Spleen (tissue), 11 donors: ENCODE results near the gene LDHAL6B. TPM values are rescaled to one million over a fixed set of nuclear protein-coding genes. Genes with fewer than 3 reads are reported as not detected.

Experiments
- DNase-seq: peaks from one replicate; pipeline ENCODE4 v3.0.0-alpha.2; 2020
- H3K27ac ChIP-seq, 8 donors: fragments of 200-600 bp; sonication (generic) in 7 of 8; 1 replicate in 4 of 8; 2 replicates in 4 of 8; pipeline versions ENCODE4 v1.5.0 to v1.8.0; 2016 to 2021; ENCODE audit warnings: inconsistent platforms in 4 of 8, mild to moderate bottlenecking in 4 of 8, moderate library complexity in 1 of 8
- H3K27me3 ChIP-seq, 7 donors: fragments of 200-600 bp; sonication (generic) in 6 of 7; replicated peaks in 1 of 7; 1 replicate in 4 of 7; 2 replicates in 3 of 7; pipeline versions ENCODE4 v1.5.0 to v1.8.0; 2016 to 2021; ENCODE audit warnings: inconsistent platforms in 3 of 7, mild to moderate bottlenecking in 1 of 7
- H3K36me3 ChIP-seq, 6 donors: fragments of 200-600 bp; sonication (generic) in 5 of 6; 1 replicate in 4 of 6; 2 replicates in 2 of 6; pipeline versions ENCODE4 v1.5.0 to v1.8.0; 2016 to 2021; ENCODE audit warnings: inconsistent platforms in 2 of 6
- H3K4me1 ChIP-seq, 6 donors: fragments of 200-600 bp; sonication (generic) in 5 of 6; 1 replicate in 3 of 6; 2 replicates in 3 of 6; pipeline versions ENCODE4 v1.5.0 to v1.8.0; 2016 to 2021; ENCODE audit warnings: inconsistent platforms in 3 of 6
- H3K4me3 ChIP-seq, 8 donors: fragments of 200-600 bp; sonication (generic) in 7 of 8; 1 replicate in 4 of 8; 2 replicates in 4 of 8; pipeline versions ENCODE4 v1.5.0 to v1.8.0; 2016 to 2021; ENCODE audit warnings: inconsistent platforms in 4 of 8, mild to moderate bottlenecking in 4 of 8, moderate library complexity in 2 of 8
- H3K9me3 ChIP-seq, 8 donors: fragments of 200-600 bp; sonication (generic) in 7 of 8; 1 replicate in 4 of 8; 2 replicates in 4 of 8; pipeline versions ENCODE4 v1.5.0 to v1.8.0; 2016 to 2021; ENCODE audit warnings: inconsistent platforms in 4 of 8
- POLR2A ChIP-seq, 3 donors: fragments of 450-650 bp; IDR thresholded peaks; one replicate each; pipeline ENCODE4 v1.5.1; 2017; ENCODE audit warnings: antibody characterized with exemption in 3 of 3, mild to moderate bottlenecking in 1 of 3
- POLR2AphosphoS5 ChIP-seq, 3 donors: sonication (generic); formaldehyde crosslinking; IDR thresholded peaks; one replicate each; pipeline ENCODE4 v1.5.1; 2017; ENCODE audit warnings: antibody characterized with exemption in 3 of 3
- WGBS, 5 donors: extraction: QIAGEN DNeasy Blood & Tissue Kit in 3 of 5; methylation state at CpG; one replicate each; pipeline versions ENCODE4 v1.1.5 to v1.1.7; 2013 to 2018; 5-methylcytosine and 5-hydroxymethylcytosine counted together
- intact Hi-C: fragments of 100-400 bp; cut with DNase I; formaldehyde crosslinking; loops from one replicate; pipeline ENCODE4 v1.15.0; 2023; ENCODE audit warnings: low total_unique reads
- polyA plus RNA-seq, 3 donors: library from polyadenylated mRNA; stranded (reverse); fragments of 200-250 nt; gene quantifications; one replicate each; pipeline ENCODE4 v1.2.1, GENCODE V29; 2013
- total RNA-seq, 7 donors: library from RNA; depleted of rRNA in 3 of 7; stranded (reverse); fragments of >200 nt in 3 of 7; fragmentation: NEBNext Ultra II Directional in 4 of 7; extraction: Animal tissue kit (Norgen Biotek cat#: 25700) in 4 of 7; gene quantifications; one replicate each; pipeline versions ENCODE4 v1.1.0 to v1.2.1, GENCODE V29; 2016 to 2021
- TF ChIP-seq, protein P1 (sequence below), 11 experiments: fragments of 200-600 bp in 7 of 11; fragments of 450-650 bp in 4 of 11; sonication (generic) in 4 of 11; IDR thresholded peaks in 8 of 11; conservative IDR thresholded peaks in 3 of 11; 1 replicate in 7 of 11; 2 replicates in 4 of 11; pipeline versions ENCODE4 v1.4.0 to v1.8.0; 2016 to 2021; ENCODE audit warnings: antibody characterized with exemption in 11 of 11, inconsistent platforms in 4 of 11, mild to moderate bottlenecking in 1 of 11
- donor health status: healthy with polysubstance abuse.
- donor health status: DM: no; HTN: no; CAD: no; lungs with moderate emphysema.
- donor health status: DM: no; HTN: no; CAD: no.
- donor health status: Bipolar disorder and iron deficiency.
- donor health status: healthy.
- donor health status: DM: no; HTN: no; CAD: no.
- donor health status: DM: yes; HTN: yes; CAD: no.

Gene LDHAL6B
- total and polyA plus RNA-seq, 10 donors, result 0.06 TPM; not detected in 9

GRCh38 chr15:59185725-59186124, 20.9 kb upstream of the LDHAL6B start:
- intact Hi-C loops, result no loop called here
- H3K27ac ChIP-seq, result no peak overlapping the region
- H3K4me3 ChIP-seq, result no peak overlapping the region
- H3K36me3 ChIP-seq, result peaks cover 0 to 79% (median 19%) of the 10 kb centered on the region in 6 donors
- TF ChIP-seq POLR2A (IDR thresholded peaks at IDR 0.05), result no peak
- no peak for TF ChIP-seq POLR2AphosphoS5 (IDR thresholded peaks at IDR 0.05)
- TF ChIP-seq, protein P1, sequence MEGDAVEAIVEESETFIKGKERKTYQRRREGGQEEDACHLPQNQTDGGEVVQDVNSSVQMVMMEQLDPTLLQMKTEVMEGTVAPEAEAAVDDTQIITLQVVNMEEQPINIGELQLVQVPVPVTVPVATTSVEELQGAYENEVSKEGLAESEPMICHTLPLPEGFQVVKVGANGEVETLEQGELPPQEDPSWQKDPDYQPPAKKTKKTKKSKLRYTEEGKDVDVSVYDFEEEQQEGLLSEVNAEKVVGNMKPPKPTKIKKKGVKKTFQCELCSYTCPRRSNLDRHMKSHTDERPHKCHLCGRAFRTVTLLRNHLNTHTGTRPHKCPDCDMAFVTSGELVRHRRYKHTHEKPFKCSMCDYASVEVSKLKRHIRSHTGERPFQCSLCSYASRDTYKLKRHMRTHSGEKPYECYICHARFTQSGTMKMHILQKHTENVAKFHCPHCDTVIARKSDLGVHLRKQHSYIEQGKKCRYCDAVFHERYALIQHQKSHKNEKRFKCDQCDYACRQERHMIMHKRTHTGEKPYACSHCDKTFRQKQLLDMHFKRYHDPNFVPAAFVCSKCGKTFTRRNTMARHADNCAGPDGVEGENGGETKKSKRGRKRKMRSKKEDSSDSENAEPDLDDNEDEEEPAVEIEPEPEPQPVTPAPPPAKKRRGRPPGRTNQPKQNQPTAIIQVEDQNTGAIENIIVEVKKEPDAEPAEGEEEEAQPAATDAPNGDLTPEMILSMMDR (IDR thresholded peaks at IDR 0.05 in 8 of 11, conservative IDR thresholded peaks at IDR 0.05 in 3 of 11), result peak in 1 of 11 experiments; percentile 8
- H3K9me3 ChIP-seq, result peaks cover 0 to 19% (median 14%) of the 10 kb centered on the region in 8 donors
- DNase-seq, result no peak
- 61 to 88% (median 72%) methylated on average over 2 of the region's 2 CpGs for WGBS, 5 donors
- no peaks in the 10 kb centered on the region for H3K27me3 ChIP-seq
- peaks cover 0 to 8% (median 5%) of the 10 kb centered on the region in 6 donors for H3K4me1 ChIP-seq

- intact Hi-C loops, result no loop called here
- no peaks in the 10 kb centered on the region for H3K27me3 ChIP-seq
- no peak overlapping the region for H3K27ac ChIP-seq
- whole genome bisulfite sequencing, 5 donors, result 81 to 91% (median 90%) methylated on average over 4 of the region's 4 CpGs
- peaks cover 0 to 16% (median 12%) of the 10 kb centered on the region in 8 donors for H3K9me3 ChIP-seq
- H3K36me3 ChIP-seq, result peaks cover 0 to 81% (median 19%) of the 10 kb centered on the region in 6 donors
- no peak overlapping the region for H3K4me3 ChIP-seq
- no peaks in the 10 kb centered on the region for H3K4me1 ChIP-seq
- TF ChIP-seq, protein P1 (IDR thresholded peaks at IDR 0.05 in 8 of 11, conservative IDR thresholded peaks at IDR 0.05 in 3 of 11), result no peak
- no peak for TF ChIP-seq POLR2AphosphoS5 (IDR thresholded peaks at IDR 0.05)
- no peak for TF ChIP-seq POLR2A (IDR thresholded peaks at IDR 0.05)
- no peak for DNase-seq
Measured at GRCh38 chr15:59186501-59186900, 20.1 kb upstream of the LDHAL6B start.

DNA sequence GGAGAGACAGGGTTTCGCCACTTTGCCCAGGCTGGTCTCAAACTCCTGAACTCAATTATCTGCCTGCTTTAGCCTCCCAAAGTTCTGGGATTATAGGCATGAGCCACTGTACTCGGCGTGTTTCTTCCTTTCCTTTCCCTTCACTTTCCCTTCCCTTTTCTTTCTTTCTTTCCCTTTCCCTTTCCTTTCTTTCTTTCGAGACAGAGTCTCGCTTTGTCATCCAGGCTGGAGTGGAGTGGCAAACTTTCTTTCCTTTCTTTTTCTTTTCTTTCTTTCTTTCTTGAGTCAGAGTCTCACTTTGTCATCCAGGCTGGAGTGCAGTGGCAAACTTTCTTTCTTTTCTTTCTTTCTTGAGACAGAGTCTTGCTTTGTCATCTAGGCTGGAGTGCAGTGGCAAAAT, 17.4 kb upstream of the LDHAL6B start:
- H3K27ac ChIP-seq, result no peak overlapping the region
- no peak for DNase-seq
- no peak overlapping the region for H3K4me3 ChIP-seq
- no peaks in the 10 kb centered on the region for H3K27me3 ChIP-seq
- 86 to 94% (median 91%) methylated on average over 5 of the region's 5 CpGs for WGBS, 5 donors
- H3K4me1 ChIP-seq, result no peaks in the 10 kb centered on the region
- TF ChIP-seq, protein P1 (IDR thresholded peaks at IDR 0.05 in 8 of 11, conservative IDR thresholded peaks at IDR 0.05 in 3 of 11), result no peak
- no peak for TF ChIP-seq POLR2AphosphoS5 (IDR thresholded peaks at IDR 0.05)
- no peak for TF ChIP-seq POLR2A (IDR thresholded peaks at IDR 0.05)
- no peaks in the 10 kb centered on the region for H3K9me3 ChIP-seq
- peaks cover 0 to 85% (median 28%) of the 10 kb centered on the region in 6 donors for H3K36me3 ChIP-seq
- intact Hi-C loops, result no loop called here

GRCh38 chr15:59190291-59190690, 16.4 kb upstream of the LDHAL6B start:
- Histone ChIP-seq H3K27ac (no peak overlapping the region), H3K36me3 (peaks cover 0 to 85% (median 37%) of the 10 kb centered on the region in 6 donors), H3K4me1 (no peaks in the 10 kb centered on the region), H3K4me3 (no peak overlapping the region), H3K9me3 (no peaks in the 10 kb centered on the region), H3K27me3 (no peaks in the 10 kb centered on the region)
- intact Hi-C loops, result no loop called here
- 94 to 98% (median 97%) methylated on average over 7 of the region's 7 CpGs for WGBS, 5 donors
- TF ChIP-seq POLR2A (IDR thresholded peaks at IDR 0.05) (no peak), POLR2AphosphoS5 (IDR thresholded peaks at IDR 0.05) (no peak)
- no peak for DNase-seq

DNA sequence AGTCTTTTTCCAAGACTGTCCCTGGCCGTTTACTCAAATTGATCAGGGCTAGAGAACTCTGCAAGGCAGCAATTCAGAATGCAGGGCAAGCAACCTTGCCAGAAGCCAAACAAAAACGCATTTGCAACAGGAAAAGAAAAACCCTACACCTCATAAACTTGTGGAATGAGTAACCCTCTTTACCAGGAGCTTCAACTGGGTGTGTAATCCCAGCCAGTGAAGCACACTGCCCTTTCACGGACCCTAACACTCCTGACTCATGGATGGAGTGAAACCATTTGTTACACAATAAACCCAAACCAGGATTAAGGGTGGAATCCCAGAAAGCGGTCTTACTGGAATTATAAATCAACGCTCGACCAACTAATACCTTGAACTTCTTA, 14.8 kb upstream of the LDHAL6B start:
- TF ChIP-seq POLR2AphosphoS5 (IDR thresholded peaks at IDR 0.05) (no peak), POLR2A (IDR thresholded peaks at IDR 0.05) (no peak)
- TF ChIP-seq, protein P1 (IDR thresholded peaks at IDR 0.05 in 8 of 11, conservative IDR thresholded peaks at IDR 0.05 in 3 of 11), result no peak
- Histone ChIP-seq H3K36me3 (peaks cover 0 to 78% (median 39%) of the 10 kb centered on the region in 6 donors), H3K27ac (no peak overlapping the region), H3K4me1 (no peaks in the 10 kb centered on the region), H3K9me3 (no peaks in the 10 kb centered on the region), H3K4me3 (no peak overlapping the region), H3K27me3 (no peaks in the 10 kb centered on the region)
- intact Hi-C loops, result no loop called here
- no peak for DNase-seq
- WGBS, 5 donors, result 84 to 92% (median 89%) methylated on average over 6 of the region's 6 CpGs
